Eye (tissue), 1 donor: ENCODE results near the gene HELZ2.
A peak's percentile ranks its signal among the peaks of the same experiment; 100 is the strongest.

Experiments
- DNase-seq: peaks from one replicate; pipeline ENCODE4 v3.0.0-alpha.2; 2015

The HELZ2 gene

DNA sequence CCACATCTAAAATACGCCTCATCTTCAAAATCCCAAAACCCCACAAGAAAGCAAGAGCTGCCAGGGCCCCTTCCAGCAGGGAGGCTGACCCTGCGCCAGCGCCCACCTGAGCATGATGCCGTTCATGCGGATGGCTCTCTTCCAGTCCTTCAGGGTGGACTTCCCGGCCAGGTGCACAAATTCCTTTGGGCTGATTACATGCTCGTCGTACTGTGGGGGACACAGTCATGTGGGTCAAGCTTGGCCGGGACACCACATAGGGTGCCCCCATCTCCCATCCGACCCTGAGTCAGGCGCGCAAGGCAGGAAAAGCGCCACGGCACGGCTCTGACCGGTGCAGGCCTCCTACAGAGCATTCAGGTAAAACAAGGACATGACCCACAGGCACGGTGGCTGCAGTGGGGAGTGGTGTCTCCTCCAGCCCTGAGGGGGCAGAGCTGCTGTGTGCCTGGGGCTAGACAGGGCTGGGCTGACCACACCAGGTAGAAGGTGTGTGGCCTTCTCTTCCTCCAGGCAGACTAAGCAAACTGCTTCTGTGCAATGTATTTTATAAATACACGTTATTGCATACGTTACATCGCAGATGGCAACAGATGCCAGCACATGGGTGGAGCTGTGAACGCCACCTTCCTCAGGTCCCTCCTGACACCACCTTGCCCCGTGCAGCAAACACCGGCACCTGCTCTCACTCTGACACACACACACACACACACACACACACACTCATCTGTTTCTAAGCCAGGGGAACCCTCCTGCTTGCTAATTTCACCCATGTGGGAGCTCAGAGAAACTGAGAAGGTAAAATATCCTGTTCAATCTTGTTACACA is 23.8 kb upstream of the HELZ2 start:
- no peak for DNase-seq

DNA sequence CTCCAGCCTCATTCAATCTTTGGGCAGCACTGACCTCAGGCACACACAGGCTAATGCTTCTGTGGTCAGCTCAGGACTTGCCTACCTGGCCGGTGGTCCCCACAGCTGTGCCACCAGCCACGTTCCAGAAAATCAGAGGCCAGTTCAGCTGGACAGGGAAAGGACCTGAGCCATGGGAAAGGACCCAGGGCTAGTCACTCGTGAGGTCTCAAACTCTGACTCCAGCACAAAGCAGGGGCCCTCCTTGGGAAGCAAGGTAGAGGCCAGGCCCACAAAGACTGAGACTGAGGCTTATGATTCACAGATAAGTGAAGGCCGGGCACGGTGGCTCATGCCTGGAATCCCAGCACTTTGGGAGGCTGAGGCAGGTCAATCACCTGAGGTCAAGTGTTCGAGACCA is 22.4 kb upstream of the HELZ2 start:
- no peak for DNase-seq

DNA sequence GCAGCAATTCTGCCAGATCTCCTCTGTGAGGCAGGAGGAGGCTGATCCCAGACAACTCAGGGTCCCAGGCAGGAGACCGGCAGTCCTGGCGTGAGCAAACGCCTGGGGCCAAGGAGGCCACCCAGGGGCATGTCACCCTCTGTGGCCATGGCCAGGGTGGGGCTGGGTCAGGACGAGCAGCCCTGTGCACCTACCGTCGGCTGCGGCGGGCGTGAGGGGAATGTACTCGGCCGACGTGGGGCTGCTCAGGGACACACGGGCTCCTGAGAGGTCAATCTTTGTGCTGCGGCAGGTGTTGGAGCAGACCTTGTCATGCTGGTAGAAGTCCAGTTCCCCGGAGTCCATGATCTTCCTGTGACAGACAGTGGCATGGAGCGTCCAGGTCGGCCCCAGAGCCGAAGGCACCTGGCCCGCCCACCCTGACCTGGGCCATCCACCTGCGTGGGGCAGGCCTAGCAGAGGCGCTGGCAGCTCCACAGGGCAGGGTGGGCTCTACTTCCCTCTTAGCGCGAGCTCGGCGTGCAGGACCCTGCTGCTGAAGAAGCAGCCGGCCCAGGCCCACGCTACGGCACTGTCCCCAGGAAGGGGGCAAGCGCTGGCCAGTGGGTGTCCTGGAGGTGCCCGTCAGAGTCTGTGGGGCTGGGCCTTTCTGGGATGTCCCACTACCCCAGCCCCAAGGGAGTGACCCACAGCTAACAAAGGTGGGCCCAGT is 21.5 kb upstream of the HELZ2 start:
- DNase-seq, result no peak

DNA sequence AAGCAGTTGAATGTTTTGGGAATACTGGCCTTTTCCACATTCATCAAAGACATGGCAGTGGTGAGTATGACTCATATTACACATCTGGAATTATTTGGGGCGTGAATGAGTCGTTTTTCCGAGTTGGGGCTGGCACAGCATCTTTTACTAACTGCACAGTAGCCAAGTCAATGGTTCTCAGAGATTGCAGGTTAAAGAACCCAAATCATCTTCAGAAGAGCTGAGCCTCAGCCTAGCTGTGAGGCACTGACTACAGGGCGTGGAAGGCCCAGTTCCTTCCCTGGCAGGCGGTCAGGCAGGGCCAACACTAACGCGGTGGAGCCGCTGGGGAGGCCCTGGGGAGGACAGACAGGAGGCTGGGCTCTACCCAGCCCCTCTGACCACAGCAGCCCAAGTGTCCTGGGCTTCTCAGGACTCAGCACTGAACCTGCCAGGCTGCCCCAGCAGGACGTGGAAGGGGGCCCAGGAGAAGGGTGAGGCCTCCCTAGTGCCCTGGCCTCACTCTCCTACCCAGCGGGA is 20.1 kb upstream of the HELZ2 start:
- no peak for DNase-seq

DNA sequence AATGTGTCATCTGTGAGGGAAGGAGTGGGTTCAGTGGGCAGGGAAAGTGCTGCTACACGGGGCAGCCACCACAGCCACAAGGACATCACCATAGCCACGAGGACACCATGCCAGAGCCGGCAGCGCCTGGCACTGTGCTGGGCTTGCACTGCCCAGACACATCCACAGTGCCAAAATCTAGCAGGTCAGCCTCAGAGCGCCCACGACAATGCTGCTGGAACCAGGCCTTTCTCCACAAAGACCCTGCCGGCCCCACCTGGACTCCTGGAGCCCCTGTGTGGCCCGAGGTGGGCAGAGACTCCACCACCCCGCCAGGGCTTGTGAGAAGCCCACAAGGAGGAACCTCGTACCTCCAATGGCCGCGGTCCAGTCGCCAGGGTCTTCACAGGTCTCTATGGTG is 18.6 kb upstream of the HELZ2 start:
- no peak for DNase-seq

DNA sequence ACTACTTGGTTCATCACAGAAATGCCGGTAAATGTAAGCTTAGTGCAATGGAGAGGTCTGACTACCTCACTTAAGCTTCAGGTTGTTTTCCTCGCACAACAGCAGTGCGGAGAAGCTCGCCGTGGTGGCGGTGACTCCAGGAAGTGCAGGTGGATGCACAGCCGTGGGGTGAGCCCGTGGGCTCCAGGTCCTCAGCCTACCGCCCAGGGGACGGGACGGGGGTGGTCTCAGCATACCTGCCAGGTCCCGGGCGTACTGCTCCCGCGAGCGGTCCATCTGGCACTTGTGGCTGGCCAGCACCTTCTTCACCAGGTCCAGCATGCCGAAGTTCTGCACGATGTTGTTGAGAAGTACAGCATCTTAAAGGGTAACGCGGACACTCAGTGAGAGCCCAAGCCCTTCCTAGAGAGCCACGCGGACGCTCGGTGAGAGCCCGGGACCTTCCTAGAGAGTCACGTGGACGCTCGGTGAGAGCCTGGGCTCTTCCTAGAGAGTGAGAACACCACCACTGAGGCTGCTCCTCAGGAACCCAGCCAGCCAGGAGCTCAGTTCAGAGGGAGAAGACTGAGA is 17.8 kb upstream of the HELZ2 start:
- DNase-seq, result no peak

DNA sequence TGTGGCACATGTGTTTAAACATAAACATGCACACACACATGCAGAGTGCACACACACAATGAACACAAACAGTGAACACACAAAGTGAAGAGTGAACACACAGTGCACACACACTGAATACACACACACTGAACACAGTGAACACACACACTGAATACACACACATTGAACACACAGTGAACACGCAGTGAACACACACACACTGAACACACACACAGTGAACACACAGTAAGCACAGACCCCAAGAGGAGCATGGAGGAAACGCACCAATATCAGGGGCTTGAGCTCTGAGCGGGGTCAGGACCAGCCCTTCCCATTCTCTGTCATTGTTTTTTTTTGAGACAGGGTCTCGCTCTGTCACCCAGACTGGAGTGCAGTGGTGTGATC is 17.1 kb upstream of the HELZ2 start:
- DNase-seq, result no peak

DNA sequence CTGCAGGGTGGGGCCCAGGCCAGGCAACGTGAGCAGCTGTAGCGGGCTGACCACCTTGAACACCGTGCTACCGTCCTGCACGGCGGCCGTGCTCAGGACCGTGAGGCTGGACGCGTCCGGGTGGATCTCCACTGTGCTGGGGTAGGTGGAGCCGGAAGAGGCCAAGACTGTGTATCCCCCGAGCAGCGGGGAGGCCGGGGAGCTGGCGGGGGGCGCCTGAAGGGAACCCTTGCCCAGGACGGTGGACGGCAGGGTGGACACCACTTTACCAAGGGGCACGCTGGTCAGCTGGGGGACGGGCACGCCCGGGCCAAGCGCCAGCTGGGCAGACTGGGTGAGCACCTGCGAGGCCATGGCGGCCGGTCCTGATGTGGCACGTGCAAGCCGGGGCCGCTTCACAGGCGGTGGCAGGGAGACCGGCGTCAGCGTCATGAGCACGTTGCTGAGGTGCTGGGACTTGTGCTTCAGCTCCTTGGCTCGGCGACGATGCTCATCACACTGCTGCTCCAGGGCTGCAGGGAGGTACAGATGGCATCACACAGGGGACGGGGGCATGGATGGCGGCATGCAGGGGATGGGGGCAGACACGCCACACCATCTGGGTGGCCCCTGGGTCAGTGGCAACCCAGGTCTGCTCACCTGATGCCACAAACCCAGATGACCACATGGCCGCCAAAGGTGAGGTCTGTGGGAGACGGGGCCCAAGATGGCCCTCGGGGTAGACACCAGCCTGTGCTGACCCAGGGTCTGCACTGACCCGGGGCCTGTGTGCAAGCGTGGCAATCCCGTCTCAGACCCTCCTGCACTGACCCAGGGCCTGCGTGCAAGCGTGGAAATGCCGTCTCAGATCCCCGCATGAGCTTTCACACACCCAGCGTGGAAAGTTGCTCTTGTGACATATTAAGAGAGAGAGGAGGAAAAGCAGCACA is 16.4 kb upstream of the HELZ2 start:
- DNase-seq, result no peak

DNA sequence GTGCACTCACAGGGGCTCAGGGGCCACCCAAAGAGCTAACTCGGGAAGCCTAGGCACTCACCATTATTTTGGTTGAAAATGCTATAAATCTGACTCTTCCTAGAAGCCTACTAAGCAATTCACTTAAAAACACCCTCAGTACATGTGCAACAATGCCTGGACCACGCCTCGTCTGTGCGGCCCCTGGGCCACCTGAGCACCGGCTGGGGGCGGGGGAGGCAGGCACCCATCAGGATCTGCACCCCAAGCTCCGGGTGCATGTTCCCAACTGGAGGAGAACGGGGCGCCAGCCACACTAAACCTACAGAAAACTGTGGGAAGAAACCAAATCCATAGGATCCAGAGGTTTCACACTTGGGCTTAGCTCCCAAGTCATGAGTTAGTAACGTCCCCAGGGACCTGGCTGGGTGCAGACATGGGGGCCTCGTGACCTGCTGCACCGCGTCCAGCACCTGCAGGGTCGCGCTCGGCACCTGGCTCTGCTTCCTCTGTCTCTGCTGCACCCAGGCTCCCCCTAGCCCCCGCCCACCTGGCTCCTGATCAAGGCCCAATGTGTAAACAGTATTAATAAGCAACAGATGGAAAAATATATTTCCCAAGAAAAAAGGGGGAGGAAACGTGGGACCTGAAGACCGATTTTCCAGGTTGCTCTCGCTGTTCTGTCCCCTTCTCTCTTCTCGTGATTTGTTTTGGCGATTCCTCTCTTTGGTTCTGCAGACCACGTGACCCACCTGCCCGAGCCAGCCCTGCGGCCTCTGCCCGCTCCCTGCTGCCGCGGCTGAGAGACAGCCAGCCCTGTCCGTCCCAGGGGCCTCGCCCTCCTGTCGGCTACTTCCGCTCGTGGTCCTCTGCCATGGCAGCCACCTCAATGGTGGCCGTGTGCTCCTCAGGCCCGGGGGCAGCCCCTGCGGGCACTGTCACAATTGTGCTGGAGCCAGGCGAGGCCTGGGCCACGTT is 15.5 kb upstream of the HELZ2 start:
- DNase-seq, result peak; percentile 29

DNA sequence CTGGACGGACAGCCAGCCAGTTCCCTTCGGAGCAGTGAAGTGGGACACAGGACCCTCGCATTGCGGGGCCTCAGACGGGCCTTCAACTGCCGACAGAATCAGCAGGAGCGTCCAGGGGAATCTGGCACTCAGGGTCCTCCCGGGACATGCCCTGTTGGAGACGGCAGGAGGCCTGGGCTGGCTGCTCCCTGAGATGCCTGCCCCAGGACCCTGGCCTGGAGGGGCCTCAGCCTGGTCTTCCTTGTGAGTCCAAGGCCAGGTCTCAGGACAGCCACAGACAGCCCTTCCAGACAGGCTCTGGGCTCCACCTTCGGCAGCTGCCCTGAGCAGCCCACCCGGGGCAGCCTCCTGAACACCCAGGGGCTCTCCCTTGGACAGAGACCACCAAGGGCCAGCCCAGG is 14.6 kb upstream of the HELZ2 start:
- no peak for DNase-seq

DNA sequence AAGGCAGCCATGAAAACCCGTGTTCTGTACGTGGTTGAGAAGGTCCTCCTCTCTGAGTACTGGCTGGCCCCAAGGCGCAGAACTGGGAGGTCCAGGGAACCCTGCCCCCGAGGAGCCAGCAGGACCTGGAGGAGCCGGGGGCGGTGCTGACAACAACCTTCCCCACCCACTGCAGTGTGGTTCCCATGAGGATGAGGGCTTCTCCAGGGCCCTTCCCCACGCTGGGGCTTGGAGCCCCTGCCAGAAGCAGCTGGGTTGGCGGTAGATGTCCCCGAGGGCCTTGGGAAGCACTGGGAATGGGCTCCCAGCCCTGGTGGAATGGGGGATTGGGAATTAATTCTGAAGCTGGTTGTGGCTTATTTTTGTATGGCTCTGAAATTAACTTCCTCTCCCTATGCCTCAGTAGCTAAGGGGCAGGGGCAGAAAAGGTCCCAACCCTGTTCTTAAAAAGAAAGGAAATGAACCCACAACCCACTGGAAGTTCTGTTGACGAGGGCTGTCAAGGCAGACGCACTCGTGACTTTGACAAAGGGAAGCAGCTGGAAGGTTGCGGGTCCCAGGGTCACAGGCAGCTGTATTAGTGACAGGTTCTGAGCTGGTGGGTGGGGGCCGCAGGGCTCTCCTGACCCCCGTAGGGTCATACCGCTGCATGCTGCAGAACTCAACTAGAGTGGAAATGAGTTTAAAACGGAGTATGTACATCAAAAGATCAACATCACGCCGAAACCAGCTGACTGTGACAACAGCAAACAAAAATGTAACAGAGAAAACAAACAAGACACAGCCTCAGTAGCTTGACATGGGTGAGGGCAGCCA is 13.9 kb upstream of the HELZ2 start:
- no peak for DNase-seq

DNA sequence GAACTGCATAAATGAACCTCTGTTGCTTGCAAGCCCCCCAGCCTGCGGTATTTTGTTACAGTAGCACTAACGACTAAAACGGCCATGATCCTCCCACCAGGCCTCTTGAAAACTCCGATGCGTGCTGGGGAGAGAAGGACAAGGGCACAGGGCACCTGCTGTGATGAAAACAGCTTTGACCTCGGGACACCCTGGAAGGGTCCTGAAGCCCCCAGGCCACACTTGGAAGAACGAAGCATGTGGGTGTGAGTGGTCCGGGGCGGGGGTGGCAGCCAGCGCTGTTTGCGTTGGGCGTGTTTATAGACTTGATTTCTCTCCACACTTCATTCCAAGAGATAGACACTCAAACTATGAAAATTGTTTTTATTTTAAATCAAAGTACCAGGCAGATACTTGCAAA is 13.2 kb upstream of the HELZ2 start:
- no peak for DNase-seq

DNA sequence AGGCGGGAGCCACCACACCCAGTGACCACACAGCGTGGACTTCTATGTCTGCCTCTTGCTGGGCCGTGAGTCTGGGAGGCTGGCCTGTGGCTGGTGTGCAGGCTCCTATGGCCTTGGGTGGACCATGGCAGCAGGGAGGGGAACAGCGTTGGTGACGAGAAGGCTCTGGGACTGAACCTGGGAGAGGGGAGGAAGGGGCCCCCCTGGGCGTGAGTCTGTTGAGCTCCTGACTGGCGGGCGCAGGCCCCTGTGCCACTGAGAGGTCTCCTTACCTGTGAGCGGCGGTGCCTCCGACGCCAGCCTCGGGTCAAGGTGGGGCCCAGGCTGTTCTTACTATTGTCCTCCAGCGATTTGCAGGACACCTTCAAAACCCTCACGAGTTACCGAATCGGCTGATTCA is 12.8 kb upstream of the HELZ2 start:
- no peak for DNase-seq

DNA sequence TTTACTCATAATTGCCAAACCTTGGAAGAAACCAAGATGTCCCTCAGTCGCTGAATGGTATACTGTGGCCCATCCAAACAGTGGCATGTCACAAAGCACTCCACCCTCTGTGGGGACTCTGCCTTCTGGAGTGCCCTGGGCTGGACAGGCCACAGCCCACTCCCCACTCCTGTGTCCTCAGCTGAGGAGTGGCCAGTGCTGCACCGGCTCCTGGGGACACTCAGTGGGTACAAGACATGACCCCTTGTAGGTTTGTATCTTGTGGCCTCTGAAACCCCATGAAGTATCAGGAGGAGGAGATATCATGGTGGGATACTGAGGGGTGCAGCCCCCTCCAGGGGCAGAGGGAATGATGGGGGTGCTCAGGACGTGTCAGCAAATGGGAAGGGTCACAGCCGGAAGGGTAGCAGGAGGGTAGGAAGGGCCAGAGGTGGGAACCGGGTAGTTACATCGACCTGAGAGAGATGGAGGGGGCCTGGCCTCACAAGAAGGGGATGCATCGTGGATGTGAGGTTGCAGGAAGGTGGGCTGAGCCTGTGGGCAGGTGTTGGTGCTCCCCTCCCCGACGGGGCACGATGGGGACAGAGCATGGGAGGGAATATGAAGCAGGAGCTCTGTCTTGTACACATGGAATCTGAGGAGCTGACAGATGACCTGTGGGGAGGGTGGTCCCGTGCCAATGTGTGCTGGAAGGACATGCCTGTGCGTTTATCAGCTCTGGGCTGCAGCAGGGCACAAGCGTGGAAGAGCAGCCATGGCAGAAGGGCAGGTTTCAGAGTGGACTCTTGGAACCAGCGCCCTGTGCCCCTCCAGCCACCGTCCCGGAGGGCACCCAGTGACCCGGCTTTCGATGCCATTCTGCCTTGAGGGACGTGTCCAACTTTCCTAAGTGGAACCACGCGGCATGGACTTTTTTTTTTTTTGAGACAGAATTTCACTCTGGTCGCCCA is 11.9 kb upstream of the HELZ2 start:
- no peak for DNase-seq

DNA sequence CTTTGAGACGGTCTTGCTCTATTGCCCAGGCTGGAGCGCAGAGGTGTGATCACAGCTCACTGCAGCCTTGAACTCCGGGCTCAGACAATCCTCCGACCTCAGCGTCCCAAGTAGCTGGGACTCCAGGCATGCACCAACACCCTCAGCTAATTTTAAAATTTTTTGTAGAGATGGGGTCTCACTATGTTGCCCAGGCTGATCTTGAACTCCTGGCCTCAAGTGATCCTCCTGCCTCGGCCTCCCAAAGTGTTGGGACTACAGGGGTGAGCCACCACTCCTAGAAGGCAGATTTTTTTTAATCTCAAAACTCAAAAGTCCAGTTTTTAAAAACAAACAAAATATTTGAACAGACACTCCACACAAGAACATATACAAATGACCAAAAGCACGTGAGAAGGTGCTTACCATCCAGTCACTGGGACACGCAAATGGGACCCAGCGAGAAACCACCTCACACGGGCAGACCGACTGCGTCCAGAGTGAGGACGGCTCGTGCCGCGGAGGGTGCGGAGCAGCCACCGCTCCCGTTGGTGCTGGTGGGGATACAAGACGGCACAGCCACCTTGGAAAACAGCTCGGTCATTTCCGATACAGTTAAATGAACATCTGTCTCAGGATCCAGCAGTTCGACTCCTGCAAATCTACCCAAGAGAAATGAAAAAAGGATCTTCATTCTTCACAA is 8.5 kb upstream of the HELZ2 start:
- no peak for DNase-seq

DNA sequence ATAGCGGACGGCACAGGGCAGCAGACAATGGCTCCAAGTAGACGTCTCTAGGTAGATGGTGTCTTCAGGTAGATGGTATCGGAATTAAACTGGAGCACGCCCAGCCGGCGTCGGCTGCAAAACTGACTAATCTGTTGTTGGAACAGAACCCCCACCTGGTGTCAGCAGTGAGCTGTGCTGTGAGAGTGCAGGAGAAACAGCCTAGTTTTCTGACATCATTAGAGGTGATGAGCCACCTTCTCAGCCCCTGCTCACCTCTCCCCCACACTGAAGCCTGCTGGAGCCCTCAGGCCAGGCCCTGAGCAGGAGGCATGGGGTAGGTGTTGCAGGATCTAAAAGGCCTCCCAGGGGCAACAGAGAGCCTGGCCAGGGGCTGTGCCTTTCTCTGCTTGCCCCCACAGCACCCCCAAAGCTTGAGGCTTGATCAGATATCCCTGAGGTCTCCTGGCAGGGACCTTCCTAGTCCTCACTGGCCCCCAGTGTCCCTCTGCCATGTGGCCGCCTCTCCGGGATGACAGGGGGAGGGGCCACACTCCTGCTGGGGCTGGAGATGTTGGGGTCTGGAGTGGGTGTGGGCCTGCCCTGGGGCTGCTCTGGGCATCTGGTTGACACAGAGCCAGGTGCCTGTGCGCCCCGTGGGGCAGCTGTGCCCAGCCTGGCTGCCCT is 6.9 kb upstream of the HELZ2 start:
- DNase-seq, result peak; percentile 45

DNA sequence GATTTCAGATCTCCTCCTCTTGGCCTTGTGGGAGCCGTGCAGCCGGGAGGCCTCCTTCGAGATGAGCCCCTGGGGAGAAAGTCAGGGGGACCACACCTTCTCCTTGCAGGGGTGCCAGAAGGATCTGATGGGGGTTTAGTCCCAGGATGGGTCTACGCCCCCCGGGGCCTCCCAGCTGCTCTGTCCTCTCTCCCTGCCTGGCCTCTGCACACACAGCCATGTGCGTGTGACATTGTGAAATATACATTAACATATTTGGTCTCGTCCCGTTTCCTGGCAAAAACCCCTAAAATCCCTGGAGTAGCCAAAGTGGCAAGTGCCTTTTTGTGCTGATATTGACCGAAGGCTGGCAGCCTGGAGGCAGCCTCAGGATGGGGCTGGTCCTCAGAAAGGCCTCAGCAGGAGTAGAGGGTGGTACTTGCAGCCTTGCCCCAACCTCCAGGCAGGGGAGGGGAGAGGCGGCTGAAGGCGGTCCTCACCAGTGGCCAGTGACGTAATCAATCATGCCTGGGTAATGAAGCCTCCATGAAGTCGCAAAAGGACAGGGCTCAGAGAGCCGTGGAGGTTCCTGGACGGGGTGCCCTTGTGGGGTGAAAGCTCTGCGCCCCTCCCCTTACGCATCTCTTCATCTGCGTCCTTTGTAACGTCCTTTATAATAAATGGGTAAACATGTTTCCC is 5.1 kb upstream of the HELZ2 start:
- no peak for DNase-seq
